Measurements from ENCODE around the gene ITGBL1. TPM values are rescaled to one million over a fixed set of nuclear protein-coding genes. Genes with fewer than 3 reads are reported as not detected.

The ITGBL1 gene
- total and polyA plus RNA-seq, 2 donors (not counting 1 experiment from before 2014, with no cell fraction given): not detected

GRCh38 chr13:101570410-101570809, 117.9 kb downstream of the ITGBL1 start:
- ATAC-seq (ENCODE audit: low read depth): no peak
- no peak overlapping the region for H3K27ac ChIP-seq (ENCODE audit: low read length in 2 of 2)
- H3K9ac ChIP-seq (ENCODE audit: low read length): no peak overlapping the region
- no peak overlapping the region for H3K27ac Mint-ChIP-seq
- ChIA-PET CTCF (no interaction called here), POLR2A (no interaction called here)
- H4K20me1 ChIP-seq (ENCODE audit: control insufficient read depth, insufficient read depth, low read length, poor library complexity, severe bottlenecking): no peaks in the 10 kb centered on the region
- no peaks in the 10 kb centered on the region for H3K36me3 ChIP-seq (replicated peaks in 1 of 2; ENCODE audit: control extremely low read depth in 1 of 2, control insufficient read depth in 1 of 2, extremely low read depth in 1 of 2, insufficient read depth in 2 of 2, low read length in 1 of 2)
- no peaks in the 10 kb centered on the region for H3K79me2 ChIP-seq (ENCODE audit: control insufficient read depth, insufficient read depth, low read length)
- no peaks in the 10 kb centered on the region for H3K4me1 Mint-ChIP-seq
- H3K9me3 ChIP-seq (ENCODE audit: control extremely low read depth in 1 of 3, control insufficient read depth in 2 of 3, insufficient read depth in 1 of 3, low read length in 2 of 3): no peaks in the 10 kb centered on the region
- intact Hi-C loops (cut with micrococcal nuclease): no loop called here
- H3K4me2 ChIP-seq (replicated peaks; ENCODE audit: low read depth, low read length, poor library complexity, severe bottlenecking): no peak overlapping the region
- no peaks in the 10 kb centered on the region for H3K27me3 ChIP-seq (replicated peaks in 1 of 4; ENCODE audit: control extremely low read depth in 1 of 4, control insufficient read depth in 3 of 4, insufficient read depth in 4 of 4, low read length in 3 of 4)
- no peaks in the 10 kb centered on the region for H3K4me1 ChIP-seq (ENCODE audit: control insufficient read depth in 2 of 2, insufficient read depth in 2 of 2, low read length in 2 of 2)
- H3K9me3 Mint-ChIP-seq (ENCODE audit: insufficient read depth): no peaks in the 10 kb centered on the region
- no peak overlapping the region for H3K4me3 Mint-ChIP-seq
- no peak overlapping the region for H3K4me3 ChIP-seq (ENCODE audit: control extremely low read depth in 1 of 5, extremely low read depth in 1 of 5, insufficient read depth in 1 of 5, low read depth in 2 of 5, low read length in 4 of 5)
- DNase-seq: no peak
- TF ChIP-seq, protein P1, sequence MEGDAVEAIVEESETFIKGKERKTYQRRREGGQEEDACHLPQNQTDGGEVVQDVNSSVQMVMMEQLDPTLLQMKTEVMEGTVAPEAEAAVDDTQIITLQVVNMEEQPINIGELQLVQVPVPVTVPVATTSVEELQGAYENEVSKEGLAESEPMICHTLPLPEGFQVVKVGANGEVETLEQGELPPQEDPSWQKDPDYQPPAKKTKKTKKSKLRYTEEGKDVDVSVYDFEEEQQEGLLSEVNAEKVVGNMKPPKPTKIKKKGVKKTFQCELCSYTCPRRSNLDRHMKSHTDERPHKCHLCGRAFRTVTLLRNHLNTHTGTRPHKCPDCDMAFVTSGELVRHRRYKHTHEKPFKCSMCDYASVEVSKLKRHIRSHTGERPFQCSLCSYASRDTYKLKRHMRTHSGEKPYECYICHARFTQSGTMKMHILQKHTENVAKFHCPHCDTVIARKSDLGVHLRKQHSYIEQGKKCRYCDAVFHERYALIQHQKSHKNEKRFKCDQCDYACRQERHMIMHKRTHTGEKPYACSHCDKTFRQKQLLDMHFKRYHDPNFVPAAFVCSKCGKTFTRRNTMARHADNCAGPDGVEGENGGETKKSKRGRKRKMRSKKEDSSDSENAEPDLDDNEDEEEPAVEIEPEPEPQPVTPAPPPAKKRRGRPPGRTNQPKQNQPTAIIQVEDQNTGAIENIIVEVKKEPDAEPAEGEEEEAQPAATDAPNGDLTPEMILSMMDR (IDR thresholded peaks at IDR 0.05): no peak
- no peak for TF ChIP-seq EZH2 (IDR thresholded peaks at IDR 0.05; ENCODE audit: borderline replicate concordance, insufficient read depth, low read depth, low read length, poor library complexity, severe bottlenecking)
- no peak overlapping the region for H2AFZ ChIP-seq (ENCODE audit: insufficient read depth, low read depth, low read length, poor library complexity, severe bottlenecking)
- no peaks in the 10 kb centered on the region for H3K27me3 Mint-ChIP-seq

- DNase-seq (no peak), ATAC-seq (ENCODE audit: low read depth) (no peak)
- H3K4me2 ChIP-seq (replicated peaks; ENCODE audit: low read depth, low read length, poor library complexity, severe bottlenecking): no peak overlapping the region
- no peak for TF ChIP-seq EZH2 (IDR thresholded peaks at IDR 0.05; ENCODE audit: borderline replicate concordance, insufficient read depth, low read depth, low read length, poor library complexity, severe bottlenecking)
- TF ChIP-seq, protein P1 (IDR thresholded peaks at IDR 0.05): no peak
- intact Hi-C loops (cut with micrococcal nuclease): no loop called here
- no peaks in the 10 kb centered on the region for H3K36me3 ChIP-seq (replicated peaks in 1 of 2; ENCODE audit: control extremely low read depth in 1 of 2, control insufficient read depth in 1 of 2, extremely low read depth in 1 of 2, insufficient read depth in 2 of 2, low read length in 1 of 2)
- ChIA-PET POLR2A (no interaction called here), CTCF (no interaction called here)
- no peak overlapping the region for H3K4me3 Mint-ChIP-seq
- no peaks in the 10 kb centered on the region for H3K79me2 ChIP-seq (ENCODE audit: control insufficient read depth, insufficient read depth, low read length)
- no peaks in the 10 kb centered on the region for H3K4me1 ChIP-seq (ENCODE audit: control insufficient read depth in 2 of 2, insufficient read depth in 2 of 2, low read length in 2 of 2)
- H3K27ac ChIP-seq (ENCODE audit: low read length in 2 of 2): no peak overlapping the region
- H3K4me1 Mint-ChIP-seq: no peaks in the 10 kb centered on the region
- no peaks in the 10 kb centered on the region for H3K9me3 Mint-ChIP-seq (ENCODE audit: insufficient read depth)
- H3K27me3 Mint-ChIP-seq: no peaks in the 10 kb centered on the region
- no peak overlapping the region for H2AFZ ChIP-seq (ENCODE audit: insufficient read depth, low read depth, low read length, poor library complexity, severe bottlenecking)
- no peaks in the 10 kb centered on the region for H4K20me1 ChIP-seq (ENCODE audit: control insufficient read depth, insufficient read depth, low read length, poor library complexity, severe bottlenecking)
- no peak overlapping the region for H3K27ac Mint-ChIP-seq
- no peak overlapping the region for H3K9ac ChIP-seq (ENCODE audit: low read length)
- no peaks in the 10 kb centered on the region for H3K9me3 ChIP-seq (ENCODE audit: control extremely low read depth in 1 of 3, control insufficient read depth in 2 of 3, insufficient read depth in 1 of 3, low read length in 2 of 3)
- no peak overlapping the region for H3K4me3 ChIP-seq (ENCODE audit: control extremely low read depth in 1 of 5, extremely low read depth in 1 of 5, insufficient read depth in 1 of 5, low read depth in 2 of 5, low read length in 4 of 5)
- H3K27me3 ChIP-seq (replicated peaks in 1 of 4; ENCODE audit: control extremely low read depth in 1 of 4, control insufficient read depth in 3 of 4, insufficient read depth in 4 of 4, low read length in 3 of 4): no peaks in the 10 kb centered on the region
- 49% methylated on average over 3 of the region's 5 CpGs for whole genome bisulfite sequencing (ENCODE audit: insufficient coverage)
These were observed 120.0 kb downstream of the ITGBL1 start for GRCh38 chr13:101572456-101572855.

Measured in B cell (primary cell).